Lower leg skin (tissue), 3 donors: ENCODE data around the gene FRMD1.

Experiments used
- CTCF ChIP-seq, 3 donors: fragments of 450-650 bp; IDR thresholded peaks; one replicate each; pipeline ENCODE4 v1.5.1; 2016; ENCODE audit warnings: antibody characterized with exemption in 3 of 3, mild to moderate bottlenecking in 3 of 3, moderate library complexity in 2 of 3
- POLR2A ChIP-seq, 2 donors: fragments of 450-650 bp; IDR thresholded peaks; one replicate each; pipeline ENCODE4 v1.6.1; 2016 to 2017; ENCODE audit warnings: antibody characterized with exemption in 2 of 2, mild to moderate bottlenecking in 1 of 2, moderate library complexity in 1 of 2

- TF ChIP-seq CTCF (IDR thresholded peaks at IDR 0.05) (no peak), POLR2A (IDR thresholded peaks at IDR 0.05) (no peak)
Measured at GRCh38 chr6:168021581-168021980, 57.4 kb downstream of the FRMD1 start.
